Activated naive CD4-positive, alpha-beta T cell treated with anti-CD3 and anti-CD28 coated beads, Interleukin-2, amount 10 ng/mL, durations not matched to agents 7 days and 5 days (primary cell): ENCODE data around the gene ZBTB20.

Source experiments
- CTCF ChIA-PET: fragments of 350-600 bp; sonication (Branson Sonifier 250); formaldehyde crosslinking; loops from one replicate; lab custom pipeline; 2021; ENCODE audit warnings: antibody characterized with exemption; lab: Charles Lee
- DNase-seq: peaks from one replicate; pipeline ENCODE4 v3.0.0-alpha.2; 2020
- H3K27ac Mint-ChIP-seq: one replicate; pipeline ENCODE4 v1.8.0; 2021; ENCODE audit warnings: mild to moderate bottlenecking, moderate library complexity, mixed read lengths
- H3K27me3 Mint-ChIP-seq: one replicate; pipeline ENCODE4 v1.8.0; 2021; ENCODE audit warnings: mild to moderate bottlenecking, mixed read lengths
- H3K36me3 Mint-ChIP-seq: one replicate; pipeline ENCODE4 v1.8.0; 2021; ENCODE audit warnings: mixed read lengths
- H3K4me1 Mint-ChIP-seq: one replicate; pipeline ENCODE4 v1.8.0; 2021; ENCODE audit warnings: mixed read lengths
- H3K4me3 Mint-ChIP-seq: one replicate; pipeline ENCODE4 v1.8.0; 2021; ENCODE audit warnings: mild to moderate bottlenecking, moderate library complexity, mixed read lengths
- H3K9me3 Mint-ChIP-seq: one replicate; pipeline ENCODE4 v1.8.0; 2021; ENCODE audit warnings: mixed read lengths

ZBTB20 gene

DNA sequence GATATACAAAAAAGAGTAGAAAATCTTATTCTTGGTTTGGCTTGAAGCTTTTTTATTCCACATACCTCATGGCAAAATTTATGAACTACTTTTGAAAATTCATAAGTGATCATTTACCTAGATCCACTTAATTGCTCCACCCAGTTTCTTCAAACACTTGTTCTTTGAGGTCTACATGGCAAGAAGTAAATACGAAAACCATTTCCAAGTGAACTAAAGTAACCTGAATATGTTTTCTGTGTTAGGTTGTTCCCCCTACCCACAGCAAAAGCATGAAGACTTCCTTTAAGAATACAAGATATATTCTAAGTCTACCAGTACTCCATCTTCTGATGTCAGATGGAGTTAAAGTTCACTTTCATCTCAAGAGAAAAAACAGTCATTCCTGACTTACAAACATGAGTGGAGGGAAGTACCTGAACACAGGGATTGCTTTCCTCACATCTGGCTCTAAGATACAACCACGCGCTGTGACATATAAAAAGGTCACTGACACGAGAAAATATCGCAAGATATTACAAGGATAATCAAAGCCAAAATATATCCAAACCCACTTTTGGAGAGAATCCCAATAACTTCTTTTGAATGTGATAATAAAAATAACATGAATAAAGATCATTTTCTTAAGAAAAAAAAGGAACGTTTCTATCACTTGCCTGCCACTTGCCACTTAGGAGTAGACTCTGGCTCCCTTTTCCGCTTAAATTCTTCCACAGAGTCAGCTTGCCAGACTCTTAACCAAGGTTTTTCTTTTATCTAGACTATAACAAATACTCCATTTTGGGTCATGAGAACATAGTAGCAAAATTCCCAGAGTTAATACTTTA lies 428.8 kb downstream of the ZBTB20 start:
- H3K27me3 Mint-ChIP-seq: no peaks in the 10 kb centered on the region
- no peak overlapping the region for H3K27ac Mint-ChIP-seq
- H3K36me3 Mint-ChIP-seq: no peaks in the 10 kb centered on the region
- CTCF ChIA-PET: no interaction called here
- H3K4me1 Mint-ChIP-seq: peaks cover 11% of the 10 kb centered on the region
- H3K9me3 Mint-ChIP-seq: no peaks in the 10 kb centered on the region
- DNase-seq: no peak
- no peak overlapping the region for H3K4me3 Mint-ChIP-seq

DNA sequence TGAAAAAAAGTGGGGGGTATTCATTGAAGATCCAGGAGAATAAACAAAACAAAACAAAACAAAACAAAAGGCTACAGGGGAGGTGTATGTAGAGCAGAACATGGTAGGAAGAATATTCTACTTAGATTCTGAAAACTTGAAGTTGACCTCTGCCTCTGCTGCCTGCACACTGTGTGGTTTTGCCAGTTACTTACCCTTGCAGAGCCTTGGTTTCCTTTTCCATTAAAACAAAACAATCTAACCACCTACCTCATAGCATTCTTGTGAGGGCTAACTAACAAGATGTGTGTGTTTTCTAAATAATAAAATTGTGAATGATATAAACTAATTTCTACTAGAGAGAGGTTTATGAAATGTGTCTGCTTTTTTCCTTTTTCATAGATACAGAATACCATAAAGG lies 430.2 kb downstream of the ZBTB20 start:
- H3K36me3 Mint-ChIP-seq: no peaks in the 10 kb centered on the region

DNA sequence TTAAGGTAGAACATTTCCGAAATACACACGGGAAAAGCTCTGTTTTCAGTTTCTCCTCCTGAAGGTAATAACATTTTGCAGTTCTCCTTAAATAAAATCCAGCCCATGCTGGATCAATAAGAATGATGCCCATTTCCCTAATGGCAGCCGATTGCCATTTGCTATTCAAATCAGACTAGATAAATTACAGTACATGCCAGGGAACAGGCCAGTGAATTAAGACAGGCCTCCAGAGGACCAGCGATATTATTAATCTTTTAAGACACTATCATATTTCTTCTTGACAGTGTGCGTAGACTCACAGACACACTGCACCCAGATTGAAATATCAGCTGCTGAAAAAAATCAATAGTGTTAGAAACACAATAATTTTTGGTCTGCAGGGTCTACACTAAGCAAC lies 431.0 kb downstream of the ZBTB20 start:
- H3K36me3 Mint-ChIP-seq: no peaks in the 10 kb centered on the region
- no peaks in the 10 kb centered on the region for H3K27me3 Mint-ChIP-seq
- H3K9me3 Mint-ChIP-seq: no peaks in the 10 kb centered on the region
- no peak overlapping the region for H3K27ac Mint-ChIP-seq
- CTCF ChIA-PET: no interaction called here
- no peak for DNase-seq
- peaks cover 4% of the 10 kb centered on the region for H3K4me1 Mint-ChIP-seq
- H3K4me3 Mint-ChIP-seq: no peak overlapping the region

More for the DNA sequence above, 430.2 kb downstream of the ZBTB20 start:
- H3K9me3 Mint-ChIP-seq: no peaks in the 10 kb centered on the region
- no peak overlapping the region for H3K4me3 Mint-ChIP-seq
- no peak overlapping the region for H3K27ac Mint-ChIP-seq
- no peak for DNase-seq
- H3K27me3 Mint-ChIP-seq: no peaks in the 10 kb centered on the region
- H3K4me1 Mint-ChIP-seq: peaks cover 9% of the 10 kb centered on the region
- CTCF ChIA-PET: no interaction called here

DNA sequence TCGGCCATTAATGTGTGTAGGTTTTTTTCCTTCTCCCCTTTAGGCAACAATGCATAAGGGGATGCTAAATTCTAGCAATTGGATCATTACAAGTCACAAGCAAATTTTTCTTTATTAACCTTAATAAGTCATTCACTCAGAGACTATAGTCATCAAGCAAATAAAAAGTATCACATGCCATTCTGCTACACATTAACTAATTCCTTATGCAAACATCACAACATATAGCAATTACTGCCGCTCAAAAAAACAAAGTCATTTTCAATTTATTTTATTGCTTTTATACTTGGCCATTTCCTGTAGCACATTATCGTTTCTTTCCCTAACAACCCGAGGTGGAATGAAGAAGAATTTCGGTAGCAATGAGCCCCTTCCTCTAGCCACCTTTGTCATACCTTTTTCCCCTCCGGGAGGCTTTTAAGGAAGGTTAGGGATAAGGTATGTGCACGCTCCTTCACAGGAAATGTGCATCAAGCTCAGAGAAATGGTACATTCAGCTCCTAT lies 432.1 kb downstream of the ZBTB20 start:
- Mint-ChIP-seq H3K27me3 (no peaks in the 10 kb centered on the region), H3K27ac (no peak overlapping the region), H3K9me3 (no peaks in the 10 kb centered on the region), H3K4me1 (no peaks in the 10 kb centered on the region), H3K4me3 (no peak overlapping the region), H3K36me3 (no peaks in the 10 kb centered on the region)
- DNase-seq: no peak
- CTCF ChIA-PET: no interaction called here

DNA sequence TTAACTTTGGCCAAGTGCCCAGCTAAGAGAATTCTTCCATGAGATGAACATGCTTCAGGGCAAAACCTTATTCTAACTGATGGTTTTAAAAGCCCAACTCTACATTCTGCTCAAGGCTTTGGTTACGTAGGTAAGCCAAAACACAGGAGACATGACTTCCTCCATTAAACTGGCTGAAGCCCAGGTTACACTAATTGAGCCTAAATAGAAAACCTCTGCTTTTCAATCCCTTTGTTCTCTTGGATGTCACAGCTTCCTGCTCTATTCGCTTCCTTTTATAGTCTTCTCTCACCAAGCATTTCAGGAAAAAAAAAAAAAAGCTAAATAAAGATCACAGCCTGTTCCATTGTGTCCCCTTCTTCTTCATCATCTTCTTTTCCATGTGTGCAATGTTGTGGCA lies 432.9 kb downstream of the ZBTB20 start:
- CTCF ChIA-PET: no interaction called here
- Mint-ChIP-seq H3K27ac (no peak overlapping the region), H3K9me3 (no peaks in the 10 kb centered on the region), H3K4me3 (no peak overlapping the region), H3K36me3 (no peaks in the 10 kb centered on the region), H3K4me1 (no peaks in the 10 kb centered on the region), H3K27me3 (no peaks in the 10 kb centered on the region)
- no peak for DNase-seq

DNA sequence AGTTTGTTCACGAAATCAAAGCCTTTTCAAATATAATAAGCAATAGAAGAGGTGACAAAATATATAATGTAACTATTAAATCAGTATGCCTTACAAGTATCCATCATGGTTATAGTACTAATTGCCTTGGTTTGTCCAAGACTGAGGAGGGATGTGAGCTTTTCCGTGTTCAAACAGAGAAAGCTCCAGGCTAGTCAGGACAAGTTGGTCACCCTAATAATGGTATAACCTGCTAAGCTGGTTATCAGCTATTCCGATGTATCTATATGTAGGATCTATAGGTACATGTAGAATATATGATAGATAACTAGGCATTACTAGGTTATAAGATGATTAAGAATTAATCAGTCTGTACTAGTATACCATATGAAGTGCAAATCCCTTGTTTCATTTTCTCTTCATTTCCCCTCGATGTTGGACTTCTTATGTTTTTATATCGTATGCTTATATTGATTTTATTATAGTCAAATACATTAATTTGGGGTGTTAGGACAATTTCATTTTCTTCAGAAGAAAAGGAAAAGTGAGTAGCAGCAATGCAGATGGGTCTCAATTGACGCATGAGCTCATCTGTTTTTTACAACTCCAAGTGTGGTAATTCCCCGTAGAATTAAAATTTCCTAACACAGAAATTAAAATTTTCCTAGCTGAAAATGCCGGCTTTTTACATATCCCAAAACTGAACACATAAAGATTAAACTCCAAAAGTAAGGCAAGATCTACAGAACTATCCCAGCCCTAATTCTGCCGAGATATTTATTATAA lies 434.2 kb downstream of the ZBTB20 start:
- no peak for DNase-seq
- H3K4me1 Mint-ChIP-seq: no peaks in the 10 kb centered on the region
- no peaks in the 10 kb centered on the region for H3K27me3 Mint-ChIP-seq
- H3K36me3 Mint-ChIP-seq: no peaks in the 10 kb centered on the region
- H3K9me3 Mint-ChIP-seq: no peaks in the 10 kb centered on the region
- no peak overlapping the region for H3K27ac Mint-ChIP-seq
- no peak overlapping the region for H3K4me3 Mint-ChIP-seq
- CTCF ChIA-PET: no interaction called here

DNA sequence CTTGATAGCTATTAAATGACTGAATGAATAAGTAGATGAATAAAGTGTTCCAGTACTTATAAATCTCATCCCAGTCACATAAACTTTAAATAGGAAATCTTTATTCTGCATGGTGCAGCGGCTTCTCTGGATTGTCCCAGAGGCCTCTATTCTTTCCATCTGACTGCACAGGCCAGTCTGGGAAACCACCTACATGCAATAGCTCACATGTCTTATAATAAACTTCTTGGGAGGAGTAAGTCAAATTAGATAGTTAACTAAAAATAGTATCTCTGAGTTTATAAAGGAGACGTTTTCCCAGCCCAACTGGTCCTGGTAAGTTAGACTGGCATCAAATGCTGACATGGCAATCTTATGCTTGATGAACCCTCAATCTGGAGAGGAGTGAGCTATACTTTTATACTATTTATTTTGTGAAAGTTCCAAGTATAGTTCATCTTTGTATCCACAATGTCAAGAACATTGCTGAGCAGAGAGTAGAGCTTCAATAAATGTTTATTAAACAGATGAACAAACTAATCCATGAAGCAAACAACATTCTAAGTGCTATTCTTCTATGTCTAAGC lies 435.7 kb downstream of the ZBTB20 start:
- CTCF ChIA-PET: no interaction called here
- no peaks in the 10 kb centered on the region for H3K4me1 Mint-ChIP-seq

DNA sequence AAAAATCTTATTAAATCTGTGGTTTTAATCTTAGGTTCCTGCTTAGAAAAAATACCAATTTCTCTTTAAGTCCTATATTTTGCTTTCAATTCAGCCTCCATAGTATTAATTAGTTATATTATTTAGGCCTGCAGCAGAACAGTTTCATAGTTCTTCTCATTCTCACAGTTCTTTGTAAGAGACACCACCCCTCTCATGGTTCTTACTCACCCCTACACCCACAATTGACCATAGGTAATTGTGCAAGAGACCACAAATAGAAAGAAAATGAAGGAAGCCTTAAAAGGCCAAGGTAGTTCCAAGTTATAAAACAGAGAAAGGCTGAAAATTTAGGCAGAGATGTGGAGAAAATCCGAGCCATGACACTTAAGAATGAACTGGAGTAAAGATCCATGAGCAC lies 438.0 kb downstream of the ZBTB20 start:
- no peaks in the 10 kb centered on the region for H3K4me1 Mint-ChIP-seq
- no peak overlapping the region for H3K4me3 Mint-ChIP-seq
- H3K9me3 Mint-ChIP-seq: no peaks in the 10 kb centered on the region
- no peak for DNase-seq
- H3K36me3 Mint-ChIP-seq: no peaks in the 10 kb centered on the region
- CTCF ChIA-PET: no interaction called here
- H3K27ac Mint-ChIP-seq: no peak overlapping the region
- H3K27me3 Mint-ChIP-seq: no peaks in the 10 kb centered on the region

More for the DNA sequence above, 435.7 kb downstream of the ZBTB20 start:
- no peak for DNase-seq
- Mint-ChIP-seq H3K27ac (no peak overlapping the region), H3K9me3 (no peaks in the 10 kb centered on the region), H3K4me3 (no peak overlapping the region), H3K36me3 (no peaks in the 10 kb centered on the region), H3K27me3 (no peaks in the 10 kb centered on the region)

DNA sequence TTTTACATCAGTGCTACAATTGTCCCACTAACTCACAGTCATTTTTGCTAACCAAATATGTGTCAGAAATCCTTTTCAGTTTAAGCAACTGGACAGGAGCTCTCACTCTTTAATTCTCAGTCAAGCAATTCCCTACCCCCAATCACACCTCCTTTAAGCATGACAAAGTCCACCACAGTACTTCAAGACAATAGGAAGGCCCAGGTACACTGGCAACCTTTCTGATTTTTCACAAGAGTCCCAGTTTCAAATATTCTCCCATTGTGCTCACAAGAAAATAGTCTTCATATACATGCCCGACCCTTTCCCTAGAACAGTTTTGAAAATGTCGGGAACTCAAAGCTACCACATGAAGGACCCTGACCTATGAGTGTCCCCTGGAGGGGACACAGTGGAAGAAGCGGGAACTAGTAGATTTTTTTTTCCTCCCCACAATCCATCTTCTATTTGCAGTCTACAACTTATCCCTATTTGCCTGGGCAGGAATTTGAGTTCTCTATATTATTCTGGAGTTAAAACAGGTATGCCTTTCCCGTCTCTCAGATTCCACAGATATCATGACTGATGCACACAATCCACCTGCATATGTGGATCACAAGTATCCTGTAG lies 439.7 kb downstream of the ZBTB20 start:
- Mint-ChIP-seq H3K27ac (no peak overlapping the region), H3K36me3 (no peaks in the 10 kb centered on the region), H3K27me3 (no peaks in the 10 kb centered on the region), H3K4me3 (no peak overlapping the region), H3K9me3 (no peaks in the 10 kb centered on the region), H3K4me1 (no peaks in the 10 kb centered on the region)
- no peak for DNase-seq
- CTCF ChIA-PET: no interaction called here

DNA sequence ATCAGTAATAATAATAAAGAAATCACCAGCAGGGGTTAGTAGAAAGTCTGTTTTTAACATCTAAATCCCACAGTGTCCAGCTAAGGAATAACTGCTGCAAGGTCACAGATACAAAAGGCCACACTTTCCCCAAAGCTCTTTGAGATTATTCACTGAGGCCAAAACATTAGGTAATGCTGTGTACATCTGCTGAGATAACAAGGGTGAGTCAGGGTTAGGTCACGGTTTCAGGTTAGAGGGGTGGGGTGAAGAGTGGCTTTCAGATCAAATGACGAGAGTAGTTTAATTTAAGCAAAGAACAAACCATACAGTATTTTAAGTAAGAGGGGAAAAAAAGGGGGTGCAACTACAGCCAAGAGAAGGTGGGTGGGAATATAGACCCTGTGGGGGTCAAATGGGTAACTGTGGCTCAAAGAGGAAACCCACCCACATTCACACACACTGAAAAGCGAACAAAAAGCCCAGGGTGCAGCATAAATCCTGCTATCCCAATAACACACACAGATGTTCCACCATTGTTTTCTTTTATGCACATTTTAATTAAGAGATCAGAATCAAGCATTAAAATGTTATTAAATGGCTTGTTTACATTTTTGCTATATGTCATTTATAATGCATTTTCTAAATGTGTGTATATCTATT lies 440.4 kb downstream of the ZBTB20 start:
- Mint-ChIP-seq H3K27me3 (no peaks in the 10 kb centered on the region), H3K4me3 (no peak overlapping the region), H3K27ac (no peak overlapping the region), H3K9me3 (no peaks in the 10 kb centered on the region), H3K36me3 (no peaks in the 10 kb centered on the region), H3K4me1 (no peaks in the 10 kb centered on the region)
- DNase-seq: no peak
- CTCF ChIA-PET: no interaction called here

DNA sequence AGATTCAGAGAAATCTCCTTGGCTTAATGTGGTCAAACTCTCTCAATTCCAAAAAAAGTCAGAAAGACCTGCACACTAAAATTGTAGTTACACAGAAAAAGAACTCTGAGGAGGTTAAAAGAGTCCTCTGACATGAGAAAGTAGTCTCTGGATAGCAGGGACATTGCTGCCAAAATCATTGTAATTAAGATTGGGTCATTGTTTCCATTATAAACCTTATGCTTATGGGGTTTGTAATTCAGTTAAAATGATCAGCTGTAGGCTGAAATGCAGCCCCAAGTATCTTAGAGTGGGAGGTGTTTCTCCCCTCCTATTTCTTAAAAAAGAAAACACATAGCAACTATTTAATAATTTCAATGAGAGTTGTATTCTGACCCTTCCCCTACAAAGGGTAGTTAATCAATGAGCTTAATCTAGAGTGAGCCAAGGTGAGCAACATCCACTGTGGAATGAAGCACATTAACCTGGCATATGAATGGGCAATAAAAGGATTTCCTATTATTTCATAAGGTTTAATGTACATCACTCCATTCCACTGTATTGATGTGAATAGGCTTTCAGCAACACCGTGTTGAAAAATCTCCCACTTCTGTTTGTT lies 446.4 kb downstream of the ZBTB20 start:
- Mint-ChIP-seq H3K27me3 (no peaks in the 10 kb centered on the region), H3K36me3 (no peaks in the 10 kb centered on the region), H3K27ac (no peak overlapping the region), H3K9me3 (no peaks in the 10 kb centered on the region), H3K4me1 (no peaks in the 10 kb centered on the region), H3K4me3 (no peak overlapping the region)
- CTCF ChIA-PET: no interaction called here
- DNase-seq: no peak

DNA sequence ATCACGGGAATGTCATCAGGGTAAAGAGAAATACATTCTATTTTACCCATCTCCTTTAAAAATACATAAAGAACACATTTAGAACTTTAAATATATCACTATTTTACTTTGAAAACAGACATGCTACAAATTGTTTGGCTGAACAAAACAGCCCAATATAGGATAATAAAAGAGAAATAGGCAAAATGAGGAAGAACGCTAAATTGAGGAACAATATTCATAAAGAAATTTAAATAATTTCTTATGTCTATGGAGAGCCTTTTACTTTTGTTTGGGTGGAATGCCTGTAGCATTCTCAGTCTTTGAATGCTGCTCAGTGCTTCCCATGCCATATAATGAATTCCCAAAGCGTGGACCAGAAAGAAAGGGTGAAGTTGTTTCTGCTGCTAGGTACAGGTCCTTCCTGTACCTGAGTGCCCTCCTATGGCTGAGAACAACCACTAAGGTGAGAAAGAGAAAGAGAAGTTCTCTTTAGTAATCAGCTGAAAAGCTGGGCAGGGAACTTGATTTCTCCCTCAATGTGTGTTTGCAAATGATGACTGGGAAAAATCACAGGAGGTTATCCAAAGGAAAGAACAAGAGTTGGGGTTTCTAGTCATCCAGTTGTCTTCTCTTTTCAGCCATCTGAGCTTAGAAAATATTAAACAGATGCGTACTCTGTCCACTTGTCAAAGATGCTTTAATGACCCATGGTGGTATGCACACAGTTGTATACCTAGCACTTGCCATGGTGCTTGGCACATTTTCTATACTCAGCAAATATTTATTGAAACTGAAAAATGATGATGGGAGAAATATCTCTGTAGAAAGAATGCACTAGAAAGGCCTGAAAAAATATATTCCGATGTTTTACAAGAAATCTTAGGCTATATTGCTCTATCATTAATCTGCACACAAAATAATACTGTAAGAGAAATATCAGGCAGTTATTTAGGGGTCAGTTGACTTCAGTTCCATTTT lies 448.7 kb downstream of the ZBTB20 start:
- CTCF ChIA-PET: no interaction called here
- no peaks in the 10 kb centered on the region for H3K4me1 Mint-ChIP-seq
- H3K27ac Mint-ChIP-seq: no peak overlapping the region
- no peaks in the 10 kb centered on the region for H3K36me3 Mint-ChIP-seq
- H3K9me3 Mint-ChIP-seq: no peaks in the 10 kb centered on the region
- no peak for DNase-seq
- no peak overlapping the region for H3K4me3 Mint-ChIP-seq
- no peaks in the 10 kb centered on the region for H3K27me3 Mint-ChIP-seq

DNA sequence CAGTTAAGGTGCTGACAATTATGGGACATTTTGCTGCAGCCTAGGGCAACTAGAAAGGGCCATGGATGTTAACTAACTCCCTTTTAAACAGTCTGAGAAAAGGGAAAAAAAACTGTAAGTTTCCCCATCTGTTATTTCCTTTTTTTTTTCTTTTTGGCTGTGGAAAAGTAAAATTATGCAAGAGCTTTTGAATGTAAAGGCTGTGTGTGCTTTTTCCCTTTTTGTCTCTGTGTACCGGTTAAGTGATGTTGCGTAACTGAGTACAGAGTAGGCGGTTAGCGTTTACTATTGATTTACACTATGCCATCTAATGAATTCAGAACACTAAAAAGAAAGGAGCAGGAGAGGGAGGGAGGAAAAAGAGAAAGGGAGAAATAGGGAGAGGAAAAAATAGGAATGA lies 449.7 kb downstream of the ZBTB20 start:
- no peak overlapping the region for H3K4me3 Mint-ChIP-seq
- DNase-seq: no peak
- H3K4me1 Mint-ChIP-seq: peaks cover 3% of the 10 kb centered on the region
- no peaks in the 10 kb centered on the region for H3K27me3 Mint-ChIP-seq
- CTCF ChIA-PET: no interaction called here
- H3K27ac Mint-ChIP-seq: no peak overlapping the region
- H3K9me3 Mint-ChIP-seq: no peaks in the 10 kb centered on the region
- no peaks in the 10 kb centered on the region for H3K36me3 Mint-ChIP-seq
